ENCODE data around the gene ENO3. TPM values are rescaled to one million over a fixed set of nuclear protein-coding genes. Genes with fewer than 3 reads are reported as not detected.

ENO3 gene
- 3.6 TPM for total RNA-seq (2013)
- polyA plus RNA-seq (10 to 100 TPM in 1 of 3 donors, under 1 TPM in 2; 0.36 to 14.2 (median 0.60) TPM), polyA minus RNA-seq (1.9 and 8.1 TPM in 2 replicates), total RNA-seq (3.8 to 15.2 (median 10.3) reads per million in 11 experiments)

- Mint-ChIP-seq H3K9me3 (no peaks in the 10 kb centered on the region), H3K27me3 (ENCODE audit: low read depth in 3 of 3) (peaks cover 2 to 8% (median 3%) of the 10 kb centered on the region in 3 donors), H3K4me3 (peak within 1 kb of the TSS; percentile 80 to 88), H3K4me1 (peaks cover 27% of the 10 kb centered on the region), H3K27ac (peak within 1 kb of the TSS; percentile 89 to 98 (median 93)), H3K36me3 (peaks cover 10 to 16% of the 10 kb centered on the region in 2 donors)
- peaks cover 26% of the 10 kb centered on the region for H4K20me1 ChIP-seq (ENCODE audit: insufficient read depth, low read length)
- H3K36me3 ChIP-seq (replicated peaks in 1 of 2; ENCODE audit: control insufficient read depth in 1 of 2, insufficient read depth in 2 of 2, low read length in 2 of 2) = peaks cover 11% of the 10 kb centered on the region in 2 donors
- peak within 1 kb of the TSS; percentile 80 for H3K9ac ChIP-seq (ENCODE audit: insufficient read depth, low read length, poor library complexity, severe bottlenecking)
- peak within 1 kb of the TSS; percentile 98 for H3K4me2 ChIP-seq (replicated peaks; ENCODE audit: extremely low read depth, low read length, poor library complexity, severe bottlenecking)
- peaks cover 25 to 42% of the 10 kb centered on the region in 2 donors for H3K4me1 ChIP-seq (ENCODE audit: control insufficient read depth in 1 of 2, insufficient read depth in 2 of 2, low read length in 2 of 2)
- no peak for TF ChIP-seq CTCF (IDR thresholded peaks at IDR 0.05)
- H2AFZ ChIP-seq (ENCODE audit: insufficient read depth, low read depth, low read length, poor library complexity, severe bottlenecking) = peak within 1 kb of the TSS; percentile 70
- H3K9me3 ChIP-seq (replicated peaks in 1 of 2; ENCODE audit: control insufficient read depth in 1 of 2, insufficient read depth in 1 of 2, low read length in 2 of 2) = no peaks in the 10 kb centered on the region
- DNase-seq = no peak
- H3K27me3 ChIP-seq (ENCODE audit: control insufficient read depth in 2 of 2, insufficient read depth in 2 of 2, low read length in 2 of 2) = no peaks in the 10 kb centered on the region
- peak within 1 kb of the TSS; percentile 21 to 94 (median 56) for H3K4me3 ChIP-seq (replicated peaks in 1 of 3; ENCODE audit: low read depth in 2 of 3, low read length in 3 of 3)
- intact Hi-C loops (cut with micrococcal nuclease) = loop anchor here in 1 of 2 donors (5.0 kb wide), 1 partner anchor 37 kb away; the partner anchor contains the start of gene CAMTA2
- H3K79me2 ChIP-seq (ENCODE audit: insufficient read depth, low read length) = peaks cover 34% of the 10 kb centered on the region
- WGBS (ENCODE audit: insufficient coverage) = 60% methylated on average over 3 of the region's 7 CpGs
- peak within 1 kb of the TSS; percentile 94 for H3K27ac ChIP-seq (ENCODE audit: low read depth in 1 of 2, low read length in 2 of 2)
Observed at GRCh38 chr17:4950746-4951204, at the start of gene ENO3. TSS of gene ENO3 (plus strand) at chr17:4951119. CDS start at chr17:4951830, 711 bp downstream.

GRCh38 chr17:4901648-4902344 is 49.1 kb upstream of the ENO3 start:
- H3K27me3 ChIP-seq (ENCODE audit: control insufficient read depth in 2 of 2, insufficient read depth in 2 of 2, low read length in 2 of 2) = peaks cover 0 to 26% of the 10 kb centered on the region in 2 donors
- peaks cover 8 to 10% of the 10 kb centered on the region in 2 donors for H3K36me3 ChIP-seq (replicated peaks in 1 of 2; ENCODE audit: control insufficient read depth in 1 of 2, insufficient read depth in 2 of 2, low read length in 2 of 2)
- peak overlapping the region; percentile 33 to 80 for H3K27ac ChIP-seq (ENCODE audit: low read depth in 1 of 2, low read length in 2 of 2)
- H4K20me1 ChIP-seq (ENCODE audit: insufficient read depth, low read length) = no peaks in the 10 kb centered on the region
- H3K9ac ChIP-seq (ENCODE audit: insufficient read depth, low read length, poor library complexity, severe bottlenecking) = peak overlapping the region; percentile 65
- H3K4me1 ChIP-seq (ENCODE audit: control insufficient read depth in 1 of 2, insufficient read depth in 2 of 2, low read length in 2 of 2) = peaks cover 47 to 52% of the 10 kb centered on the region in 2 donors
- peak overlapping the region; percentile 89 to 91 for H3K4me3 Mint-ChIP-seq
- intact Hi-C loops (cut with micrococcal nuclease) = loop anchor here (1.0 to 10.0 kb wide), 3 partner anchors 46 to 163 kb away; partner anchors contain the start of genes PFN1 (in 1 of the 2) and SPAG7 (in 1 of the 2)
- H3K36me3 Mint-ChIP-seq = peaks cover 15 to 19% of the 10 kb centered on the region in 2 donors
- H3K4me3 ChIP-seq (replicated peaks in 1 of 3; ENCODE audit: low read depth in 2 of 3, low read length in 3 of 3) = peak overlapping the region; percentile 21 to 83 (median 30)
- TF ChIP-seq CTCF (IDR thresholded peaks at IDR 0.05) = no peak
- H3K79me2 ChIP-seq (ENCODE audit: insufficient read depth, low read length) = no peaks in the 10 kb centered on the region
- H3K27ac Mint-ChIP-seq = peak overlapping the region; percentile 71 to 97 (median 91)
- H3K9me3 Mint-ChIP-seq = peaks cover 0 to 12% (median 3%) of the 10 kb centered on the region in 7 donors
- peaks cover 43% of the 10 kb centered on the region for H3K4me1 Mint-ChIP-seq
- H3K9me3 ChIP-seq (replicated peaks in 1 of 2; ENCODE audit: control insufficient read depth in 1 of 2, insufficient read depth in 1 of 2, low read length in 2 of 2) = no peaks in the 10 kb centered on the region
- peak; percentile 84 to 92 (median 89) for DNase-seq
- peak overlapping the region; percentile 89 for H3K4me2 ChIP-seq (replicated peaks; ENCODE audit: extremely low read depth, low read length, poor library complexity, severe bottlenecking)
- peaks cover 41 to 61% (median 54%) of the 10 kb centered on the region in 3 donors for H3K27me3 Mint-ChIP-seq (ENCODE audit: low read depth in 3 of 3)
- 34% methylated on average over 35 of the region's 48 CpGs for WGBS (ENCODE audit: insufficient coverage)
- no peak overlapping the region for H2AFZ ChIP-seq (ENCODE audit: insufficient read depth, low read depth, low read length, poor library complexity, severe bottlenecking)

Measured in CD14-positive monocyte (primary cell).